ENCODE results near the gene PRICKLE4.

Gene PRICKLE4

GRCh38 chr6:41774841-41775240, 5.7 kb upstream of the PRICKLE4 start:
- no peak for DNase-seq

DNA sequence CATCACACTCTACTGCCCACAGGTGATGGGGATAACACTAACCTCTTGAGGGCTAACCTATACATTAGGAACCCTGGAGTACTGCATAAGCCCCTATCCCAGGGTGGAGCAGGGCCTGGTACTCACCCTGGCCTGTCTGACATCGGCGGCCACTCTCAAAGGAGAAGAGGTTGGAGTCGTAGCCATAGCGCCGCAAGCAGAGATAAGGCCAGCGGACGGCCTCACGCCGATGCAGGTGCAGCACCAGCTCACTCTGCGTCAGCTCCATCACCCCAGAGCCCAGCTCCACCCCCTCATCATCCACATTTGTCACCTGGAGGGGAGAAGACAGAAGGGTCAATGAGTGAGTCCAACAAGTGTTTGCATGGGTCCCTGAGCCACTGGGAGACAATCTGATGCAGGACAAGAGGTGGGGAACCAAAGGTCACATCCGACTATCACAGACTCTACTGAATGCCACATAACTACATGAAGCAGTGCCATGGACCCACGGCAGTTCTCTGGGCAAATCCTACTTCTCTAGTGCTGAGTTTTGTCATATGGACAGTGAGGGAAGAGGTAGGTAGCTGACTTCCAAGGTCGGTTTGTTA, 5.2 kb upstream of the PRICKLE4 start:
- DNase-seq: no peak

GRCh38 chr6:41777551-41778285, 2.9 kb upstream of the PRICKLE4 start:
- DNase-seq: no peak

DNA sequence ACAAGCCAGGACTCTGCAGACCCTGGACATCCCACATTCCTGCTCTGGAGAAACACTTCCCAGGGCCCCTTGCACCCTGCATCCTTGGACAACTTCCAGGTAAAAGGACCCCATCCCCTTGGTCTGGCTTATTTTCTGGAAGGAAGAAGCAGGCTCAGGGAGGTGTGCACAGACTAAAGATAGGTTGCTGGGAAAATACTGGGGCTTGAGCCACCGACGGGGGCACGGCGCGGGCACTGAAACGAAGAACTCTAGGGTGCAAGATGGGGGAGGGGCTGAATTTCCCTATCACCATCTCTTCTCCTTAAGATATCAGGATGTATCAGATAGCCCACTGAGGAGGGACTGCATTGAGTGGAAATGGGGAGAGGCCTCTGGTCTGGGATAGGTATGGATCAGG, 1.7 kb upstream of the PRICKLE4 start:
- no peak for DNase-seq

- no peak for DNase-seq
Measured at GRCh38 chr6:41779336-41779735, 1.2 kb upstream of the PRICKLE4 start.

DNA sequence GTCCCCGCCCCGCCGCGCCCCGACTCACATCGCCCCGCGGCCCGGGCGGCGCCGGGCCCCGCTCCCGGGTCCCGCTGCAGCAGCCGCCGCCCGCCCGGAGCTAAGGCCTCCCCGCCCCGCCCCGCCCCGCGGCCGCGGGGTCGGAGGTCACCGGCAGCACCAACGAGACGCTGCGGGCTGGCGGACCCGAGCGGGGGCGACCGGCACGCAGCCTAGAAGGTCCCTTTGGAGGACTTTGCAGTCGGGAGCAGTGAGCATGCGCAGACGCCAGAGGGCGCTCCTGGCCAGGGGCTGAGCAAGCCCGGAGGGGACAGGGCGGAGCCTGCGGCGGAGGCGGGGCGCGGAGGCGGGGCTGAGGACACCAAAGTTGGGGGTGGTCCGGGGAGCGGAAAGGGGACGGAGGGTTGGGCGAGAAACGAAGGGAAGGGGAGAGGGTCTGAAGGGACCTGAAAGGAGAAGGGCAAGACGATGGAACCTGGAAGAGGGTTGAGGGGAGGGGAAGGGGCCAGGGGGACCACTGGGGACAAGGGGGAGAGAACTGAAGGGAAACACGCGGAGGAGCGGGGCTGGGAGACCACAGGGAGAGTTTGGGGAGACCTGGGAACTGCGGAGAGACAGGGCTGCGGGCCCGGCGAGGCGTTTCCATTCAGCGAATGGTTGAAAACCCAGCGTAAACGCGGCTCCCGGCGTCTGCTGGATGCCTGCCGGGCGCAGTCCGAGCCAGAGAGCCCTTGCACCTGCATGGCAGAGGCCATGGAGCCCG, 613 bp upstream of the PRICKLE4 start, which contains the start of gene FRS3:
Gene FRS3, minus strand, starts transcription at position 113 of the 763 bp plus-strand sequence. CDS start 2,913 bp downstream, outside the sequence.
- DNase-seq: peak; percentile 100

GRCh38 chr6:41781366-41781730, 766 bp downstream of the PRICKLE4 start:
- DNase-seq: no peak

DNA sequence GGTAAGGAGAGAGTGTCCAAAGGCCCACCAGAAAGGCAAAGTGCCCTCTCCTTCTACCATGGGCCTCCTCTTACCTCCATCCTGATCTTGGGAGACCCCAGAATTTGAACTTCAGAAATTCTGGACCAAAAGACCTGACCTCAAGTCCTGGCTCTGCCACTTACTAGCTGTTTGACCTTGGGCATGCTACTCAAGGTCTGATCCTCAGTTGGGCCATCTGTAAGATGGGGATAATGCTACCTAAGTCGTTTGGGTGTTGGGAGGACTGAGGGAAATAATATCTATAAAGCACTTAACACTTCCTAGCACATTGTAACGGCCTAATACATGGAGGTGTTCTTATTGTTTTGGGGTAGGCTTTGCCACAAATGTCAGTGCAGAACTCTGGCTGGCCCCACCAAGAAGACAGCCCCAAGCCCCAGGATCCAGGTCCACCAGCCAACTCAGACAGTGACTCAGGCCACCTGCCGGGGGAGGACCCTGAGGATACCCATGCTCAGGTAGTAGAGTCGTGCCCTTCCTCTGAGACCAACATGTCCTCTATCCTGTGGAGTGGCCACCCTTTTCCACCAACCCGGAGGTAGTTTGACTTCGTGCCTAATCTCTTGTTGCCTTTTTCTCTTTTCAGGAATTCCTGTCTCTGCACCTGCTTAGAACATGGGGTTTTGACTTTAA, 2.7 kb downstream of the PRICKLE4 start:
- no peak for DNase-seq

- no peak for DNase-seq
Measured at GRCh38 chr6:41784581-41785171, 4.1 kb downstream of the PRICKLE4 start.

- no peak for DNase-seq
Measured at GRCh38 chr6:41785254-41785653, 4.7 kb downstream of the PRICKLE4 start.

- no peak for DNase-seq
Measured at GRCh38 chr6:41785689-41786450, 5.3 kb downstream of the PRICKLE4 start.

GRCh38 chr6:41786451-41787218, 6.1 kb downstream of the PRICKLE4 start:
- DNase-seq: peak; percentile 93

DNA sequence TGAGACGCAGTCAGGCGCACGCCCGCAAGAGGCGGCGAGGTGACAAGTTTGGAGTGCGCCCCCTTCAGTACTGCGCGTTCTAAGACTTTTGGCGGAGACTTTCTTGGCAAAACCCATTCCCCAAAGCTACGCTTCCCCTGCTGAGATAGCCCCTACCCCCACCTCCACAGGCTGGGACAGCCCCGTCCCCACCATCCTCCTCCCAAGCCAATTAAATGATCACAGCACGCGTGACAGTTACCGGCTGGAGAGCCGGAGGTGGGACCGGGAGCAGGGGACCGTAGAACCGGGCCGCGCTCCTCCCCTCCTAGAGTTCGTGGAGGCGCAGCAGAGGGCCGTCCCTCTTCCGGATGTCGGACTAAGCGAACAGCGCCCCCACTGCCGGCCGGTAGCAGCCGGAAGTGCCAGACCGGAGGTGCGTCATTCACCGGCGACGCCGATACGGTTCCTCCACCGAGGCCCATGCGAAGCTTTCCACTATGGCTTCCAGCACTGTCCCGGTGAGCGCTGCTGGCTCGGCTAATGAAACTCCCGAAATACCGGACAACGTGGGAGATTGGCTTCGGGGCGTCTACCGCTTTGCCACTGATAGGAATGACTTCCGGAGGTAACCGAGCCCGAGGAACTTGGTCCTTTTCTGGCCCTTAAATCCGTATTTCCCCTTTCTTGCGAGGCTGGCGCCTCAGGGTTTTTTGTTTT, 6.8 kb downstream of the PRICKLE4 start, which contains the start of gene TOMM6:
Gene TOMM6, plus strand, starts transcription at position 476 of the 699 bp plus-strand sequence. Its CDS starts 4 bp downstream, at position 480.
- DNase-seq: peak; percentile 96

GRCh38 chr6:41789390-41789724, 8.8 kb downstream of the PRICKLE4 start:
- no peak for DNase-seq

DNA sequence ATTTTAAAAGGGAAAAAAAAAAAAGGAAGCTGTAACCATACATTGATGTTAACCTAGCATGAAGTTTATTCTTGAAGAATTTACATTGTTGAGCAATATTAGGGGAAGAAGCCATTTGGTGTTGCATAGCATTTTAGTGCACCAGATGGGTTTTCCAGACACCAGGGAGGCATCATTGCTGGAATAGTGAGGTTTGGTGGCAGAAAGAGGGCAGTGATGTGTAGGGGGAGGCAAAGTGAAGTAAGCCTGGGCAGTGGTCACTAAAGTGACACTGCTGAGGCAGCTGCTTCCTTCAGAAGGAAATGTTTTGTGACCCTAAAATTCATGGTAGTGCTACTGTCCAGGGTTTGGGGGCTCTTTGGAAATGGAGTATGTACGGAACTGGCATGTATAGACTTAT, 9.5 kb downstream of the PRICKLE4 start:
- DNase-seq: no peak

- no peak for DNase-seq
Measured at GRCh38 chr6:41791305-41791704, 10.7 kb downstream of the PRICKLE4 start.

- no peak for DNase-seq
Measured at GRCh38 chr6:41791984-41792383, 11.4 kb downstream of the PRICKLE4 start.

DNA sequence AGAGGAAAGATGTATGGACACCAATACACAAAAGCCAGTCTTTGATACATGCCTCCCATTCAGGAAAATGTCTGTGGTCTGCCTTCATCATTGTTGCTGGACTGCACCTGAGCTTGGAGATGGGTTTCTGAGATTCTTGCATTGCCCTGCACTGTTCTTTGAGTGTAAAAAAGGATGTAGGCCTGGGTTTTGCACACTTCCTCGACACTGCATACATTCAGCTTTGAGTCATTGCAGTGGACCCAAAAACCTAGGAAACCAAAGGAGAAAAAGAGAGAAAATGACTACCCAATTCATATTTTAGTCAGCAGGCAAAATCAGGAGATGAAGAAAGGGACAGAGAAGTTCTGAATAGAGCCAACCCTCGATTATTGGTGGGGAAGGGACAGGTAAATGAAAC, 15.9 kb downstream of the PRICKLE4 start:
- DNase-seq: no peak

GRCh38 chr6:41798901-41799558, 18.4 kb downstream of the PRICKLE4 start:
- no peak for DNase-seq

- no peak for DNase-seq
Measured at GRCh38 chr6:41799559-41799911, 19.0 kb downstream of the PRICKLE4 start.
